Measurements from ENCODE around the gene COPZ2. TPM values are rescaled to one million over a fixed set of nuclear protein-coding genes. Genes with fewer than 3 reads are reported as not detected.

The COPZ2 gene
- polyA plus RNA-seq, 1 of the 3 experiments (the other 2 are of a cell fraction): 36.9 TPM

- H3K36me3 ChIP-seq (replicated peaks in 1 of 2; ENCODE audit: control insufficient read depth in 1 of 2, insufficient read depth in 2 of 2, low read length in 1 of 2): peaks cover 46 to 79% of the 10 kb centered on the region in 2 experiments
- H3K79me2 ChIP-seq (ENCODE audit: insufficient read depth): peaks cover 46% of the 10 kb centered on the region
- no peak overlapping the region for H2AFZ ChIP-seq (ENCODE audit: low read depth)
- 87% methylated on average over 9 of the region's 11 CpGs for WGBS (ENCODE audit: low lambda C conversion rate)
- peaks cover 18 to 31% of the 10 kb centered on the region in 2 experiments for H3K4me1 ChIP-seq (ENCODE audit: control insufficient read depth in 1 of 2, insufficient read depth in 2 of 2, low read depth in 1 of 2, low read length in 1 of 2)
- no peak overlapping the region for H3K27ac ChIP-seq (ENCODE audit: low read depth in 2 of 2, low read length in 1 of 2)
- H3K4me3 ChIP-seq (ENCODE audit: low read depth in 2 of 2, low read length in 1 of 2): no peak overlapping the region
- peaks cover 18% of the 10 kb centered on the region for H3F3A ChIP-seq (replicated peaks; ENCODE audit: insufficient read depth)
- ChIA-PET CTCF (interaction anchor here (1.4 to 44.3 kb wide), 4 partner anchors 10 to 110 kb away, joined by 5 to 1200 read pairs (median 244); partner anchors contain the start of gene COPZ2), POLR2A (interaction anchor here (1.3 to 2.5 kb wide), 3 partner anchors 10 to 17 kb away, joined by 3 to 13 read pairs (median 7); partner anchors contain the start of gene NFE2L1)
- H3K27me3 ChIP-seq (ENCODE audit: insufficient read depth): no peaks in the 10 kb centered on the region
- H3K9me2 ChIP-seq: no peaks in the 10 kb centered on the region
- H3K4me2 ChIP-seq: no peak overlapping the region
- no peak overlapping the region for H3K9ac ChIP-seq
- H3K9me3 ChIP-seq: no peaks in the 10 kb centered on the region
- TF ChIP-seq YY1 (IDR thresholded peaks at IDR 0.05; ENCODE audit: low read depth) (no peak), MEF2A (IDR thresholded peaks at IDR 0.05; ENCODE audit: borderline replicate concordance, low read depth) (no peak), PBX3 (IDR thresholded peaks at IDR 0.05) (no peak), NFIC (IDR thresholded peaks at IDR 0.05; ENCODE audit: borderline replicate concordance) (no peak), TAF1 (IDR thresholded peaks at IDR 0.05; ENCODE audit: borderline replicate concordance, low read depth, low read length) (no peak), RCOR1 (IDR thresholded peaks at IDR 0.05; ENCODE audit: low read length) (no peak), NRF1 (IDR thresholded peaks at IDR 0.05; ENCODE audit: low read depth, low read length) (no peak), USF2 (IDR thresholded peaks at IDR 0.05; ENCODE audit: borderline replicate concordance, low read depth, low read length) (no peak), MXI1 (IDR thresholded peaks at IDR 0.05; ENCODE audit: low read depth, low read length) (no peak), ELF1 (IDR thresholded peaks at IDR 0.05) (no peak), EP300 (IDR thresholded peaks at IDR 0.05; ENCODE audit: borderline replicate concordance in 1 of 2, low read depth in 1 of 2, low read length in 1 of 2) (no peak), IRF3 (IDR thresholded peaks at IDR 0.05; ENCODE audit: low read depth, low read length) (no peak), RFX5 (IDR thresholded peaks at IDR 0.05; ENCODE audit: low read length) (no peak), FOXM1 (IDR thresholded peaks at IDR 0.05; ENCODE audit: low read depth) (no peak), ZBTB33 (IDR thresholded peaks at IDR 0.05; ENCODE audit: borderline replicate concordance, low read depth) (no peak), POLR2AphosphoS5 (IDR thresholded peaks at IDR 0.05; ENCODE audit: low read depth, low read length) (no peak; the same call in 1 of the 2 replicates), MAX (IDR thresholded peaks at IDR 0.05; ENCODE audit: low read depth) (no peak)
- no peak for DNase-seq
- peaks cover 39% of the 10 kb centered on the region for H4K20me1 ChIP-seq (ENCODE audit: insufficient read depth)
Measured at GRCh38 chr17:48058393-48059124, 21.0 kb upstream of the COPZ2 start.

Measured in SK-N-SH (cell line).